Spinal cord (tissue), 10 donors: ENCODE data around the gene CEBPA. TPM values are rescaled to one million over a fixed set of nuclear protein-coding genes. Genes with fewer than 3 reads are reported as not detected.

Experiments used
- DNase-seq, 6 donors: peaks; one replicate each; pipeline versions ENCODE4 v3.0.0 to v3.0.0-alpha.2; 2013 to 2015; ENCODE audit warnings: low spot score in 6 of 6, low read depth in 4 of 6
- H3K27ac ChIP-seq: one replicate; pipeline ENCODE4 v1.5.1; 2013; ENCODE audit warnings: low read depth, low read length, control low read depth
- H3K27me3 ChIP-seq: one replicate; pipeline ENCODE4 v1.6.1; 2013; ENCODE audit warnings: low read length; ENCODE audit not compliant: control insufficient read depth, insufficient read depth
- H3K36me3 ChIP-seq: one replicate; pipeline ENCODE4 v1.6.1; 2013; ENCODE audit warnings: low read length; ENCODE audit not compliant: control insufficient read depth, insufficient read depth
- H3K4me1 ChIP-seq: one replicate; pipeline ENCODE4 v1.6.1; 2013; ENCODE audit warnings: low read length; ENCODE audit not compliant: control insufficient read depth, insufficient read depth
- H3K4me3 ChIP-seq: one replicate; pipeline ENCODE4 v1.5.1; 2013; ENCODE audit warnings: low read depth, low read length, control low read depth
- H3K9me3 ChIP-seq: one replicate; pipeline ENCODE4 v1.6.1; 2013; ENCODE audit warnings: low read length; ENCODE audit not compliant: control insufficient read depth, insufficient read depth
- WGBS: methylation state at CpG from one replicate; pipeline ENCODE4 v1.1.5; 2013; ENCODE audit warnings: missing lambda C conversion rate; ENCODE audit not compliant: insufficient coverage; 5-methylcytosine and 5-hydroxymethylcytosine counted together
- polyA plus RNA-seq, 2 donors: library from polyadenylated mRNA; unstranded; fragments of 120-200 nt; gene quantifications; one replicate each; pipeline ENCODE4 v1.2.1, GENCODE V29; 2013; ENCODE audit not compliant: insufficient read length in 2 of 2
- total RNA-seq, 2 donors: library from RNA; depleted of rRNA in 1 of 2; stranded (reverse); fragments of 120-200 nt in 1 of 2; fragments of >200 nt in 1 of 2; gene quantifications; one replicate each; pipeline versions ENCODE4 v1.2.3 to v1.2.4, GENCODE V29; 2013 to 2014
- donor health status: healthy.

The CEBPA gene
- total and polyA plus RNA-seq, 4 donors, result 5.1 to 6.7 (median 6.2) TPM

GRCh38 chr19:33255781-33256180 lies 46.6 kb downstream of the CEBPA start:
- H3K4me1 ChIP-seq, result peaks cover 2% of the 10 kb centered on the region
- H3K36me3 ChIP-seq, result no peaks in the 10 kb centered on the region
- no peaks in the 10 kb centered on the region for H3K9me3 ChIP-seq
- H3K27me3 ChIP-seq, result no peaks in the 10 kb centered on the region
- 83% methylated on average over 7 of the region's 7 CpGs for WGBS
- no peak for DNase-seq
- H3K4me3 ChIP-seq, result no peak overlapping the region
- no peak overlapping the region for H3K27ac ChIP-seq

GRCh38 chr19:33254245-33254824 lies 48.0 kb downstream of the CEBPA start:
- no peak for DNase-seq
- Histone ChIP-seq H3K27ac (no peak overlapping the region), H3K27me3 (no peaks in the 10 kb centered on the region), H3K4me1 (peaks cover 2% of the 10 kb centered on the region), H3K4me3 (no peak overlapping the region), H3K36me3 (no peaks in the 10 kb centered on the region), H3K9me3 (no peaks in the 10 kb centered on the region)
- WGBS, result 73% methylated on average over 13 of the region's 13 CpGs

GRCh38 chr19:33252971-33253370 lies 49.4 kb downstream of the CEBPA start:
- WGBS, result 83% methylated on average over 8 of the region's 8 CpGs
- Histone ChIP-seq H3K27ac (no peak overlapping the region), H3K27me3 (no peaks in the 10 kb centered on the region), H3K9me3 (no peaks in the 10 kb centered on the region), H3K4me1 (peaks cover 2% of the 10 kb centered on the region), H3K4me3 (no peak overlapping the region), H3K36me3 (no peaks in the 10 kb centered on the region)
- no peak for DNase-seq

GRCh38 chr19:33252418-33252962 lies 49.8 kb downstream of the CEBPA start:
- Histone ChIP-seq H3K4me1 (peaks cover 2% of the 10 kb centered on the region), H3K4me3 (no peak overlapping the region), H3K27me3 (no peaks in the 10 kb centered on the region), H3K9me3 (no peaks in the 10 kb centered on the region), H3K36me3 (no peaks in the 10 kb centered on the region), H3K27ac (no peak overlapping the region)
- 100% methylated on average over 2 of the region's 4 CpGs for WGBS
- no peak for DNase-seq

GRCh38 chr19:33251526-33252090 lies 50.7 kb downstream of the CEBPA start:
- H3K27me3 ChIP-seq, result no peaks in the 10 kb centered on the region
- H3K36me3 ChIP-seq, result no peaks in the 10 kb centered on the region
- H3K9me3 ChIP-seq, result no peaks in the 10 kb centered on the region
- peaks cover 2% of the 10 kb centered on the region for H3K4me1 ChIP-seq
- 73% methylated on average over 15 of the region's 17 CpGs for WGBS
- DNase-seq, result no peak
- no peak overlapping the region for H3K4me3 ChIP-seq
- H3K27ac ChIP-seq, result no peak overlapping the region

GRCh38 chr19:33251076-33251475 lies 51.3 kb downstream of the CEBPA start:
- WGBS, result 51% methylated on average over 10 of the region's 12 CpGs
- no peak for DNase-seq
- Histone ChIP-seq H3K4me3 (no peak overlapping the region), H3K27ac (no peak overlapping the region), H3K9me3 (no peaks in the 10 kb centered on the region), H3K4me1 (no peaks in the 10 kb centered on the region), H3K36me3 (no peaks in the 10 kb centered on the region), H3K27me3 (no peaks in the 10 kb centered on the region)

GRCh38 chr19:33250500-33250899 lies 51.8 kb downstream of the CEBPA start:
- no peak for DNase-seq
- WGBS, result 100% methylated on average over 1 of the region's 1 CpG
- Histone ChIP-seq H3K36me3 (no peaks in the 10 kb centered on the region), H3K4me1 (no peaks in the 10 kb centered on the region), H3K27me3 (no peaks in the 10 kb centered on the region), H3K4me3 (no peak overlapping the region), H3K9me3 (peaks cover 2% of the 10 kb centered on the region), H3K27ac (no peak overlapping the region)

Other genes with a start within 250 kb of the CEBPA start
- 1 to 10 TPM; 3.7 to 10.0 TPM for gene RHPN2, start 237.6 kb downstream of the CEBPA start, total RNA-seq
- 10 to 100 TPM in 1 of 2 donors, 1 to 10 TPM in 1; 9.3 to 10.3 TPM for gene RHPN2, start 237.6 kb downstream of the CEBPA start, polyA plus RNA-seq
- 10 to 100 TPM in 1 of 2 donors, 1 to 10 TPM in 1; 8.3 to 12.5 TPM for gene GPATCH1, start 221.4 kb downstream of the CEBPA start, total RNA-seq
- 10 to 100 TPM in 1 of 2 donors, 1 to 10 TPM in 1; 8.7 to 11.0 TPM for gene GPATCH1, start 221.4 kb downstream of the CEBPA start, polyA plus RNA-seq
- gene WDR88, start 170.4 kb downstream of the CEBPA start, total RNA-seq, result under 1 TPM in 1 of 2 donors, not detected in 1; 0.22 TPM
- 1 to 10 TPM; 1.0 to 1.4 TPM for gene WDR88, start 170.4 kb downstream of the CEBPA start, polyA plus RNA-seq
- gene LRP3, start 108.2 kb downstream of the CEBPA start, total RNA-seq, result 10 to 100 TPM; 35.4 to 44.7 TPM
- gene LRP3, start 108.2 kb downstream of the CEBPA start, polyA plus RNA-seq, result 100 to 1,000 TPM; 122 to 130 TPM
- gene SLC7A10, start 76.7 kb downstream of the CEBPA start, total RNA-seq, result 1 to 10 TPM; 3.8 to 5.4 TPM
- gene SLC7A10, start 76.7 kb downstream of the CEBPA start, polyA plus RNA-seq, result 10 to 100 TPM; 34.3 to 43.2 TPM
- gene CEBPG, start 71.2 kb upstream of the CEBPA start, total RNA-seq, result 10 to 100 TPM; 19.2 to 30.0 TPM
- 10 to 100 TPM; 26.7 to 36.3 TPM for gene CEBPG, start 71.2 kb upstream of the CEBPA start, polyA plus RNA-seq
- 10 to 100 TPM; 30.0 to 36.3 TPM for gene PEPD, start 219.3 kb upstream of the CEBPA start, total RNA-seq
- gene PEPD, start 219.3 kb upstream of the CEBPA start, polyA plus RNA-seq, result 10 to 100 TPM; 60.9 to 62.6 TPM